HG03066 (cell line): ENCODE results near the gene VDR.
A peak's percentile ranks its signal among the peaks of the same experiment; 100 is the strongest.

ENCODE experiments used
- ATAC-seq: cut with Tn5 transposase; IDR thresholded peaks from one replicate; pipeline ENCODE4 v1.9.1; 2021; ENCODE audit warnings: low read depth; ENCODE audit not compliant: unreplicated experiment

Gene VDR

GRCh38 chr12:47904713-47905709 is at the start of gene VDR:
TSS of gene VDR (minus strand) at chr12:47904994. CDS start at chr12:47879113, 25,881 bp downstream.
- ATAC-seq = peak; percentile 59

- ATAC-seq = no peak
Measured at GRCh38 chr12:47954058-47954457, 49.3 kb upstream of the VDR start.

DNA sequence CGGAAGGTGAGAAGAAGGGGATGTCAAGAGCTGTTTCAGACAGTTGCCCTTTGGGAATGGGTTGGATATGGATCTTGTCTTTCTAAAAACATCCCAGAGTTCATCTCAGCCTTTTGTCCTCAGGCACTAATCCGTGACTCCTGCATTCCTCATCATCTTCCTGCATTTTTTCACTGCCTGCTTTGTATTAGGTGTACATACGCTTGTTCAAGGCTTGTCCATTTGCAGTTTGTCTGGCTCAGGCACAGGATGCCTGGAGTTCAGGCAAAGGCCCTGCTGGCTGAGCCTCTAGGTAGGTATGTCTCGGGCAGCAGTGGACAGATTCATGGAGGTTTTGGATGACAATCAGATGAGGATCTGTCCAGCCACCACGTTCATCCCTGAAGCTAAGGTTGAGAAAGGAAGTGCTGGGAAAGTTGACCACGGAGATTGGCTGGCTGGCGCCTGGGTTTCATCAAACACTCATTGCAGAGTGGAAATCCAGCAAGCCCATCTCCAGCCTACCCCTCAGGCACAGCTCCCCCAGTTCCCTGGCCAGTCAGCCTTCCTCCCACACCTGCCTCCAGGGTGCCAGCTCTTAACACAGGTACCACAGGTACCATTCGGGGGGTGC is 46.2 kb upstream of the VDR start:
- no peak for ATAC-seq

DNA sequence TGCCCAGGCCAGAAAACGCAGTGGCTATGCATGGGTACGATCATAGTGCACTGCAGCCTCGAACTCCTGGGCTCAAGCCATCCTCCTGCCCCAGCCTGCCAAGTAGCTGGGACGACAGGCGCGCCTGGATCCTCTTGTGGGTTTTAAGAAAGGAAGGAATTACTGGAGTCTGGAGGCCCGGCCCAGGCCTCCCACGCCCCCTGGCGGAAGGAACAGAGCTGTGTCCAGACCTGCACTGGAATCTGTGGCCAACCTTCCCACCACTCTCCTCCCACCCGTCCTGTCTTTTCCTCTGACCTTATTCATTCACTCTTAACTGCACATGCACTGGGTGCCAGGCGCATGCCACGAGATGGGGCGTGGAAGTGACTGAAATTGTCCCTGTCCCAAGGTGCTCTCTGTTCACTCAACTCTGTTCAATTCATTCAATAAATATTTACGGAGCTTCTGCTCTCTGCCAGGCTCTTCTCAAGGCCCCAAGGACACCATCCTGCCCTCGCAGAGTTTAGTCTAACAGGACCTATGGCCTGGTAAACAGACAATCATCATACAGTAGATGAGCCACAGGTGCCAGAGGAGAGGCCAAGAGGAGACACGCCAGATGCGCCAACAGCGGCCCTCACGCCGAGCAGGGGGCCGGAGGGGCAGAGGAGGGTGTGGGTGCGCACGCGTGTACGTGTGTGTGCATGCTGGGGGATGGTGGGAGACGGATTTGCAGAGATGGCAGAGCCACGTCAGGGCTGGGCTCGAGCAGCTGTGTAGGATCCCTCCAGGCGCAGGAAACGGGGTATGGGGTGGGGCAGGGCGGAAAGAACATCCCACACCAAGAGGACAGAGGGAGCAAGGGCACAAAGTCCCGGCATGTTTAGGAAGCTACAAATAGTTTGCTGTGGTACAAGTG is 44.9 kb upstream of the VDR start:
- no peak for ATAC-seq

DNA sequence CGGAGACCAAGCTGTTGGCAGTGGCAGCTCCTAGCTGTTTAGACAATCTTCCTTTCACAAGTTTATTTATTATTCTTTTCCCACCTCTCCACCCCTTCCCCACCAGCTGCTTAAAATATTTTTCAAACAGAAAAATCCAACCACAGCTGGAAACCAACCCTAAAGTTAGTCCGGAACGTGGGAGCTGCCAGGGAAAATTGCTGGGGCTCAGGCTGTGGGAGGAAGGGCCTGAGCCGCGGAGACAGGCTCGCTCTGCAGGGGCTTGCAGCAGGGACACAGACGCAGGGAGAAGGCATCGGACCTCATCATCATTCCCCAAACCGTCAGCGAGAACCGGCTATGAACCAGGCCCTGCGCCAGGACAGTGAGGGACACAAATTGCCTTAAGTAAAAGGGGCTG is 42.5 kb upstream of the VDR start:
- ATAC-seq = no peak

GRCh38 chr12:47946413-47947323 is 41.9 kb upstream of the VDR start:
- ATAC-seq = no peak

GRCh38 chr12:47945341-47945728 is 40.5 kb upstream of the VDR start:
- ATAC-seq = no peak

DNA sequence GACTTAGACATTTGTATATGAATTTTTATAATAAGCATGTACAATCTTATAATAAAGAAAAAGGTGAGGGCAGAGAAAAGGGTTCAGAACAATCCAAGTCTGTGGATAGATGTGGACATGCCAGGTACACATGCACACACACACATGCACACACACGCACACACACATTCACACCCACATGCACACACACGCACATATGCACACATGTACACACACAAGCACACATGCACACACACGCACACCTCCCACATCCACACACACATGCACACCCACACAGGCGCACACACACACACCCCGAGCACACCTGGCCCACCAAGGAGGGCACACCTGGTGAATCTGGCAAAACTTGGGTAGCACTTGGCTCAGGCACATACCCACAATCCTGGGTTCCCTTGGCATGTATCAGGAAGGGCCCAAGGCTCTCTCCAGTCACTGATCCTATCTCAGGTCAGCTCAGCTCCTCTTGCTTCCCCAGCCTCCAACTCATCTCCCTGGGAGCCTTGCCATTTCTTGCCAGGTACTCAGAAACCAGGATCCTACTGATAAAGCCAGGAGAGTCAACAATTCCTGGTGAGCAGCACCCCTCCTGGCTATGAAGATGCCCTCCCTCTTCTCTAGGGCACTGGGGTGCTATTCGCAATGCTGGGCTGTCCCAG is 40.0 kb upstream of the VDR start:
- no peak for ATAC-seq

DNA sequence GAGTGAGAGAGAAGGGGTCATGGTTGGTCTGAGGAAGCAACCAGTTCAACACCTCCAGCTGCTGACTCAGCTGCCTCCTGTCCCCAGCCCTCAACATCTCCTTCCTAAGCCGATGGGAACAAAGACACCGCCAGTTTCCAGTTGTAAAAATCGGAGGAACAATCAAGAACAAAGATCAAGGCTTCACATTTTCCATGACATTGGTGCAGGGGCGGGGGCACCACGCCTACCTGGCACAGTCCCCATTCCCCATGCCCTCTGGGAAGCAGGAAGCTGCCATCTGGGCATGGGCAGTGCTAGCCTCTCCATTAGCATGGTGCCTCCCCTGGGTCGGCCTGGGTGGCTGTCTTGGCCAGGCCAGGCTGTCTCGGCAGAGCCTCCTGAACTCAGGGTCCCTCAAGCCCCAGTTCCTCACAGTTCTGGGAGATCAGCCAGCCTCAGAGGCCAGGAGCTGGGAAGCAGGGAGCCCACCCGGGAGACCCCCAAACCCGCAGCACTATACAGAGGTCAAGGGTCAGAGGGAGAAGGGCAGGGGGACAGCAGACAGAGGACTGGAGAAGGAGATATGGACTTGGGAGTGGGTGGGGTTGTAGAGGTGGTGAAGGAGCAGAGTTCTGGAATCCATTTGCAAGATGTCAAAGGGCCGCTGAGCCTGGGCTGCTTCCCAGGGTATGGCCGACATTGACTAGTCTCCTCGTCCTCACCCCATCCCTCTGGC is 39.0 kb upstream of the VDR start:
- no peak for ATAC-seq

DNA sequence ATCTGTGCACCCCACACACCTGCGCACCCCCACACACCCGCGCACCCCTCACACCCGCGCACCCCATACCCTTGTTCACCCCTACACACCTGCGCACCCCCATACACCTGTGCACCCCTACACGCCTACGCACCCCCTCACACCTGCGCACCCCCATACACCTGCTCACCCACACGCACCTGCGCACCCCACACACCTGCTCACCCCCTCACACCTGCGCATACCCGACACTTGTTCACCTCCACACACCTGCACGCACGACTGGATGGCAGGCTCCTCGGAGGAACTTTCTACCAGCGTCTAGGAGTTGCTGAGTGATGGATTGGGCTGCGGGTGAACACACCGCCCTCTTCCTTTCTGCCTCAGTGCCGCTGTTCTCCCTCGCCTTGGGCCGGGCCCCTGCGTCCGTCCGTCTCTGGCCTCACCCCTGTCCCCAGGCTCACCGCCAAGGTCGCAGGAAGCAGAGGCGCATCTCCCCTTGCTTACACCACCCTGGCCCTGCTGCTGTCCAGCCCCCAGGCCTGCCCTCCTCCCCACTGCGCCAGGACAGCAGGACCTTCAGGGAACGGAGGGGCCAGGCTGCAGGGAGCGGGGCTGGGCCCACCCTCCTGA is 37.9 kb upstream of the VDR start:
- no peak for ATAC-seq

DNA sequence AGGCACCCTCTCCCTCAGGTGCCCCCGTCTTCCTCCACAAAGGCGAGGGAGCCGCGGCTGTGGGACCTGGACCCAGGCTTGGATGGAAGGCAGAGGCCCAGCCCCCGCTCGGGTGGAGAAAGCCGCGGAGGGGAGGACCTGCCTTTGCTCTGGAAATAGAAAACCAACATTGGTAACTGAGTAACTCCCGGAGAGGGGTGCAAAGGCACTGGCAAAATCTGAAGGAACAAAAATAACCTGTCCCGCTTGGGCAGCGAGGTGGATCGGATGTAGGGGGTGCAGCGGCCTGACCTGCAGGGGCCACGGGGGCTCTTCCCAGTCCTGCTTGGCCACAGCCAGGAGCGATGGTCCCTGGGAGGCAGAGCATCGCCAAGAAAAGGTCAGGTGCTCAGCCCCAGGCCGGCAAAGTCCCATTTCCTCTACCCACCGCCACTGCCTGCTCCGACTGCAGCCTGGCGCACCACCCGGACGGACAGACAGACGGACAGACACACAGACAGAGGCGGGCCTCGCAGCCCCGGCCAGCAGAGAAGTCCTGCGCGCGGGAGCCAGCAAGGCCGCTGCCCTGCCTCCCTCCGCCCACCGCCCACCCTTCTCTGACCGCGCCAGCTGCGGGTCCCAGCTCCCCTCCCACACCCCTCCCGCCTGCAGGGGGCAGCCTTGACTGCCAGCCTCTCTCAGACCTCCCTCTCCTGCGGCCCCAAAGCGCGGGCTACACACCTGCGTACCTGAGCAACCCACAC is 37.2 kb upstream of the VDR start:
- ATAC-seq = no peak

GRCh38 chr12:47941475-47941780 is 36.6 kb upstream of the VDR start:
- ATAC-seq = no peak

GRCh38 chr12:47940773-47941474 is 36.1 kb upstream of the VDR start:
- no peak for ATAC-seq

DNA sequence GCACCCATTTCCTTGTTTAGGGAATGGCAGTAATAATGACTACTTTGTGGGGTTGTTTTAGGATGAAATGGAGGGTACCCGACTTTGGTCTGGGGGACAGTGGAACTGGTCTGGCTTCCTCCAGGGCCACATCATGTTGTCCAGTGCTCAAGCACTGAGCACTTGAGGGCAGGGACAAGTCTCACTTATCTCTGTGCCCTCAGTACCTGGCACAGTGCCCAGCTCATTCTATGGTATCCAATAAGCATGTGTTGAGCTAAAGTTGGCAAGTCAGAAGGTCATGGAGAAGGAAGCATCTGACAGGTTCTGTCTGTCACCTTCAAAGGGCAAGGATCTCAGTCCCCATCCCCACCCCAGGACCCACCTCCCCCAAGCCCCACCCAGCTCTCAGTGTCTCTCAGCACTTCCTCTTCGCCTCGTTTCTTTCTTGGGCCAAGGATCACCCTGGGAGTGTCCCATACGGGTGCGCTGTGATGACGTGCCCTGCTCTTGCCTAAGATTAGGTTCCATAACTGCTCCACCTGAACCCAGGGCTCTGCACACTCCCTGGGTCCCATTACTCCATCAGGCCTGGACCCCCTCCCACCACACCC is 34.3 kb upstream of the VDR start:
- no peak for ATAC-seq

- no peak for ATAC-seq
Measured at GRCh38 chr12:47938594-47938993, 33.8 kb upstream of the VDR start.

DNA sequence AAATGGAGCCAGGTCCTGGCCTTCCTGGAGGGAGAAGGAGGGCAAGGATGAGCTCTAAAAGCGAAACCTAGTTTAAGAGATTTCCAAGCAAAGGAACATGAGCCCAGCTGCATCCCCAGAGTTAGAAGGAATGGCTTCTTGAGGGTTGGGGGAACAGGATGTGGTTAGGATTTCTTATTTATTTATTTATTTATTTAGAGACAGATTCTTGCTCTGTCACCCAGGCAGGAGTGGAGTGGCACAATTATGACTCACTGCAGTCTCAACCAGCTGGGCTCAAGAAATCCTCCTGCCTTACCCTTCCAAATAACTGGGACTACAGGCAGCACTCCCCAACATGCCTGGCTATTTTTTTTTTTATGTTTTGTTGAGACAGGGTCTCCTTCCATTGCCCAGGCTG is 33.3 kb upstream of the VDR start:
- no peak for ATAC-seq

DNA sequence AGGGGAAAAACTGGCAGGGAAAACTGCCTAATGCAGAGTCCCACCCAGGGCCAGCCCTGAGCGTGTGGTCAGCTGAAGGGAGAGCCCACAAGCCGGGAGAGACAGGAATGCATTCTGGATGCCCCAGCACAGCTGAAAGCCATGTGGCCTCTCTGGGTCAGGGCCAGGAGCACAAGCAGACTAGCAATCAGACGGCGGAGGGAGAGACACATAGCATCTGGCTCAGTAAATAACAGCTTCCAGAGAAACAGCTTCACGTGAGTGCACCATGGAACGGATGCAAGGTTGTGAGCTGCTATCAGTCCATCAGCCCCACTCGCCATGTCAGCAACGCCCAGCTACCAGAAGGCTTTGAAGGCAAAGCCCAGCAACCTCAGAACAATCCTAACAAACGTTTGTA is 30.4 kb upstream of the VDR start:
- ATAC-seq = no peak
